GM10847 (cell line): ENCODE measurements around the gene CFP.

ENCODE experiments used
- POLR2A ChIP-seq: IDR thresholded peaks from 2 replicates; pipeline ENCODE4 v1.6.1; 2011; ENCODE audit not compliant: insufficient read length; ENCODE audit errors: extremely low read depth

The CFP gene

GRCh38 chrX:47629419-47630200 is at the start of gene CFP:
TSS of gene CFP (minus strand) at chrX:47629930. CDS start at chrX:47629844, 86 bp downstream.
- no peak for TF ChIP-seq POLR2A

- TF ChIP-seq POLR2A: no peak
Measured at GRCh38 chrX:47674776-47675175, 45.0 kb upstream of the CFP start.

- no peak for TF ChIP-seq POLR2A
Measured at GRCh38 chrX:47664737-47665136, 35.0 kb upstream of the CFP start.

- TF ChIP-seq POLR2A: no peak
Measured at GRCh38 chrX:47662144-47662657, 32.5 kb upstream of the CFP start.

- no peak for TF ChIP-seq POLR2A
Measured at GRCh38 chrX:47661539-47661938, 31.8 kb upstream of the CFP start.

- TF ChIP-seq POLR2A: no peak
Measured at GRCh38 chrX:47659421-47659726, 29.6 kb upstream of the CFP start.

- TF ChIP-seq POLR2A: peak; percentile 53
Measured at GRCh38 chrX:47658684-47659420, 29.1 kb upstream of the CFP start, which contains the start of gene UXT. TSS of gene UXT (minus strand) at chrX:47659180. CDS start at chrX:47658927, 253 bp downstream.

- TF ChIP-seq POLR2A: no peak
Measured at GRCh38 chrX:47658301-47658683, 28.6 kb upstream of the CFP start.

- TF ChIP-seq POLR2A: peak; percentile 14
Measured at GRCh38 chrX:47651043-47651905, 21.5 kb upstream of the CFP start.

- TF ChIP-seq POLR2A: peak; percentile 44
Measured at GRCh38 chrX:47650164-47651042, 20.7 kb upstream of the CFP start, which contains the start of gene ELK1. TSS of gene ELK1 (minus strand) at chrX:47650563. CDS start at chrX:47641441, 9,122 bp downstream.

- TF ChIP-seq POLR2A: no peak
Measured at GRCh38 chrX:47649781-47650163, 20.0 kb upstream of the CFP start.

GRCh38 chrX:47649271-47649670 is 19.5 kb upstream of the CFP start:
- TF ChIP-seq POLR2A: no peak

- no peak for TF ChIP-seq POLR2A
Measured at GRCh38 chrX:47648376-47648775, 18.6 kb upstream of the CFP start.

- no peak for TF ChIP-seq POLR2A
Measured at GRCh38 chrX:47646636-47647035, 16.9 kb upstream of the CFP start.
